H1 (cell line): ENCODE measurements around the gene RBM14. TPM values are rescaled to one million over a fixed set of nuclear protein-coding genes. Genes with fewer than 3 reads are reported as not detected.

Experiments
- SIN3A ChIP-seq, 2 experiments: IDR thresholded peaks in 1 of 2; conservative IDR thresholded peaks in 1 of 2; 2 replicates each; pipeline ENCODE4 v1.6.1; 2011 to 2012; ENCODE audit warnings: low read length in 2 of 2, improper control_type of control experiment in 1 of 2, low read depth in 1 of 2, mild to moderate bottlenecking in 1 of 2
- polyA plus RNA-seq, 7 experiments: library from polyadenylated mRNA; depleted of rRNA in 3 of 7; stranded (reverse) in 5 of 7; unstranded in 2 of 7; fragments of >200 nt in 5 of 7; fragments of 200-250 nt in 2 of 7; gene quantifications; 1 replicate in 5 of 7; 2 replicates in 1 of 7; 4 replicates in 1 of 7; pipeline versions ENCODE4 v1.2.1 to v1.2.3, GENCODE V29; 2011 to 2013; ENCODE audit warnings: missing spikeins in 2 of 7, mixed read lengths in 2 of 7
- total RNA-seq: library from RNA; stranded (reverse); fragmentation: NEBNext Ultra II Directional; extraction: Animal tissue kit (Norgen Biotek cat#: 25700); gene quantifications from 2 replicates; pipeline ENCODE4 v1.2.1, GENCODE V29; 2021

The RBM14 gene
- total and polyA plus RNA-seq, 2 of the 8 experiments (the other 6 are each of a cell fraction or from before 2014, with no cell fraction given) = 67.2 to 142 TPM

DNA sequence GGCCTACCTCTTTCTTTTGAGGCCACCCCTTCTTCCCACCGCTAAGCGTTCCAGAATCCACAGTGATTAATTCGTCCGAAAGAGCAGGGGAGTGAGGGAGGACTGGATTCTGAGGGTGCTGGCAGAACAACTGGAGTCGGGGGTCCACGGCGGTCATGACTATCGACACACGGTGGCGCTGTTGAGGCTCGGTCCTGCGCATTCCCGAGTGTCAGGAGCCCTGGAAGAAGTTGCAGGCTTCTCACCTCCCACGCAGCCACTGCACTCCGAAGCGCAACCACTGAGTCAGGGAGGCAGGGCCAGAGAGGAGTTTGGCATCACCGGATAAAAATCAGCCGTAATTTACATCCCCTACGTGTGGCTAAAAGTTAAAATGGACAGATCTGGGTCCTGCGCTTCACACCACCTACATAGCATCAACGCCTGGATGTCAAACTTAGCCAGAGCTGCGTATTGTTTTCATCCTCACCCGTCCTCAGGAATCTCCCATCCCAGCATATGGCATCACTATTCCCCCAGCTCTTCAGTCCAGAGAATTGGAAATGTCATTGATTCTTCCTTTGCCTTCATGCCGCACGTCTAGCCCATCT, 37.3 kb upstream of the RBM14 start (continued):
- TF ChIP-seq SIN3A (conservative IDR thresholded peaks at IDR 0.05 in 1 of 2, IDR thresholded peaks at IDR 0.05 in 1 of 2; ENCODE audit: low read depth in 1 of 2, low read length in 2 of 2) = 0 out of 4 replicates have a peak, but pooled peaks of 1 of the 2 experiments have one; percentile 59
